ENCODE measurements around the gene LRPAP1.
"Not testable (repeated sequence)": the region's sequence is repeated elsewhere in the genome, so short reads cannot be mapped to it uniquely, and the experiment has no call there.

The LRPAP1 gene

GRCh38 chr4:3518511-3518880 is 13.7 kb downstream of the LRPAP1 start:
- DNase-seq, result no peak

DNA sequence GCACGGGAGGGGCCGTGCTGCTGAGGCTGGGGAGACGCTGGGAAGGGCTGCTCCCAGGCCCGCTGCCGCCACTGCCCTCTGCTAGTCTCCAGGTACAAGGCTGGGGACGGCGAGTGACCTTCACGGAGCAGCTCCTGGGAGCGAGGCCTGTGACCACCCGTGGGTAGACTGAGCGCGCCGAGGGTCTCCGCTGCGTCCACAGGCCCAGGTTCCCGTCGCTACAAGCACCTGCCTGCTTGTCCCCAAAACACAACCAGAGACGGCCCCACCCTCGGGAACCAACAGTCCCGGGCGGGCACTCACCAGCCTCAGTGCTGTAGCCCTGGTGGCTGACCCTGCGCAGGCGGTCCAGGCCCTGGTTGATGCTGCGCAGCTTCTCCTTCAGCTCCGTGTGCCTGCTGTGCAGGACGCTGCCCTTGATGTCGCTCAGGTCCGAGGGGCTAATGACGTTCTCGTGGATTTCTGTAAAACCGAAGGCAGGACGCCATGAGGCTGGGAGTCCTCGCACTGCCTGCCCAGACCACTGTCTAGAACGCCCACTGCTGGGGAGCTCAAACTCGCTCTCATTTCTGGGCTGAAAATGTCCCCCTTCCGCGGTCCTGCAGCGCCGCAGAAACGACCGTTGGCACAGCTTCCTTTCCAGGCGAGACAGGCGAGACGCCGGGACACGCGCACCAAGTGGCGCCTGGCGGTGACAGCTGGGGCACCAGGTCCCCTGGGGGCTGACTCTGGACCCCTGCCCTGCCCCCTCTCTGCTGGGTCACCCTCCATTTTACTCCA is 14.3 kb downstream of the LRPAP1 start:
- DNase-seq, result no peak

DNA sequence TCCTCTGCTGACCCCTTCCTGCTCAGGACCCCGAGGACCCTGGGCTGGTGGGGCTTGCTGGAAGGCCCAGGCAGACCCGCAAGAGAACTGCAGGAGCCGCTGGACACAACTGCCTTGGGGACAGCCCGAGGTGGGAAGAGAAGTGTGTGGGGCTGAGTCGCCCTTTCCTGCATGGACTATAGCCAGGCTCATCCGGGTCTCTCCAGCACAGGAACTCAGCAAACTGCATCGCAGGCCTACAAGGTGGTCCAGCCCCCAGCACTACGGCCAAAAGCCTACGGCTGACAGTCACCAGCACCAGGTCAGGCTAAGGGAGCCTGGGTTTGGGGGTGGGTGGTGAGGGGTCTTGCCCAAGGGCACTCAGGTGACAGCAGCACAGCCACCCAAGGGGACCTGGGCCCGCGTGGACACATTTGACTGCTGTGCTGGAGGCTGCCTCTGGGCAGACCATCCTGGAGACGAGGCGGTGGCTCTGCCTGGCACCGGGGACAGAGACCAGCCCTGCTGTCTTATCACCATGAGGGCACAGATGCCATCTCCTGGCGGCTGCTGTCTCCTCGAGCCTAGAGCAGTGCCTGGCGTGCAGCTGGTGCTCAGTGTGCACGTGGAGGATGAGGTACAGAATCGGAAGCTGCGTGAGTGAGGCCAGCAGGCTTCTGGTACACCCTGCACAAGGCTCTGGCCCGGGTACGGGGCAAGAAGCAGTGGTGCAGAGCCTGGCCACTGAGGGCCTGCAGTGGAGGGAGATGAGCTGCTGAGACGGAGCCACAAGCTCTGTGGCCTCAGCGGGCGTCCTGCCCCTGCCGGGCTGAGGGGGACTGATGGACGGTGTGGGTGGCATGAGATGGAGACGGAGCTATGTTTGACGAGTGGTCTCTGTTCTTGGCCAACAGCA is 15.1 kb downstream of the LRPAP1 start:
- no peak for DNase-seq

- no peak for DNase-seq
These were observed 16.0 kb downstream of the LRPAP1 start for GRCh38 chr4:3516061-3516835.

GRCh38 chr4:3515646-3516045 is 16.6 kb downstream of the LRPAP1 start:
- no peak for DNase-seq

- no peak for DNase-seq
These were observed 17.3 kb downstream of the LRPAP1 start for GRCh38 chr4:3514806-3515501.

- no peak for DNase-seq
These were observed 17.9 kb downstream of the LRPAP1 start for GRCh38 chr4:3514221-3514780.

- DNase-seq, result no peak
These were observed 18.4 kb downstream of the LRPAP1 start for GRCh38 chr4:3513807-3514206.

DNA sequence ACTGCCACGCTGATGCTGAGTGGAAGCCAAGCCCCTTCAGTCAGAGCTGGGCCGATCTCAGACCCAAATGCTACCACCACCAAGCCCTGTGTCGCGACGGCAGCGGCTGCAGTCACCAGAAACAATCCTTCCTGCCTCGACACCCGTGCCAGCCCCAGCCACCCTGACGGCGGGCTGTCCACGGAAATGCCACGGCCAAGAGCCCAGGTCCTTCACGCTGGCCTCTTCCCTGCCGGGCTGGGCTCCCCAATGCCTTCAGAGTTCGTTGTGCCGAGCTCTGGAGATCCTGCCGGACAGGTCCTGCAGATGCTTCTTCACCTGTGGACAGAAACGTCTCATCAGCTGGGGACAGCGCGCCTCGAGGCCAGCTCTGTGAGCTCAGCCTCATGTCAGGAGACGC is 19.5 kb downstream of the LRPAP1 start:
- no peak for DNase-seq

DNA sequence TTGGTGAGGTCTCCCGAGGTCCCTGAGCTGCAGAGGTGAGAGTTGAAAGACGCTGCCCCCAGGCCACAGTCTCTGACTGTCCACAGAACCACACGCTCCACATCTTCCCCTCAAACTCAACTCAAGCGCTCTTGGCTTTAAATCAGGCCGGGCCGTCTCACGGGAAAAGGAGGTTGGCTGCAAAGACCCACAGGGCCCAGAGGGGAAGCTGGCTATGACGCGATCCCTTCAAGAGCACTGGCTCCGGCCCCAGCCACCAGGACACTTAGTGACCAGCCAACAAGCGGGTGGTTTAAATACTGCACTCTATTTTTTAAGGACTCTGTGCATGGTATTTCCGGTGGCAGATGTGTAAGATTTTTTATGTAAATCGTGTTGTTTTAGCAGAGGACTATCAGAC is 19.9 kb downstream of the LRPAP1 start:
- no peak for DNase-seq

GRCh38 chr4:3511601-3512000 is 20.6 kb downstream of the LRPAP1 start:
- DNase-seq, result not testable (repeated sequence)

GRCh38 chr4:3511187-3511586 is 21.0 kb downstream of the LRPAP1 start:
- no peak for DNase-seq

GRCh38 chr4:3510481-3510880 is 21.7 kb downstream of the LRPAP1 start:
- DNase-seq, result no peak

DNA sequence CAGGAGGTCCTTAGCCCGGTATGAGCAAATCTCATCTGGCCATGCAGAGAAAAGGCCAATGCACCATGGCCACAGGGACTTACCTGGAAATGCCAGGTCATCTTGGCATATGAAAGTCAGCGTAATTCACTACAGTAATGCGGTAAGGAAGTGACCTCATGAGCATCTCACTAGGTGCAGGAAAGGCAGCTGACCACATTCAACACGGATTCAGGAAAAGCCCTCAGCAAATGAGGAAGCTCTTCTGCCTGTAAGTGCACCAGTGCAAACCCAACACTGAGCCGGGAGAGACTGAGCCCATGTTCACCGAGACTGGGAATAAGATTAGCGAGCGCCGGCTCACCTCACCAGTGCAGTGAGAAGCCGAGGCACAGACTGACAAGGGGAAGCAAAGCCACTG is 23.7 kb downstream of the LRPAP1 start:
- no peak for DNase-seq

- no peak for DNase-seq
These were observed 27.0 kb downstream of the LRPAP1 start for GRCh38 chr4:3505231-3505630.

DNA sequence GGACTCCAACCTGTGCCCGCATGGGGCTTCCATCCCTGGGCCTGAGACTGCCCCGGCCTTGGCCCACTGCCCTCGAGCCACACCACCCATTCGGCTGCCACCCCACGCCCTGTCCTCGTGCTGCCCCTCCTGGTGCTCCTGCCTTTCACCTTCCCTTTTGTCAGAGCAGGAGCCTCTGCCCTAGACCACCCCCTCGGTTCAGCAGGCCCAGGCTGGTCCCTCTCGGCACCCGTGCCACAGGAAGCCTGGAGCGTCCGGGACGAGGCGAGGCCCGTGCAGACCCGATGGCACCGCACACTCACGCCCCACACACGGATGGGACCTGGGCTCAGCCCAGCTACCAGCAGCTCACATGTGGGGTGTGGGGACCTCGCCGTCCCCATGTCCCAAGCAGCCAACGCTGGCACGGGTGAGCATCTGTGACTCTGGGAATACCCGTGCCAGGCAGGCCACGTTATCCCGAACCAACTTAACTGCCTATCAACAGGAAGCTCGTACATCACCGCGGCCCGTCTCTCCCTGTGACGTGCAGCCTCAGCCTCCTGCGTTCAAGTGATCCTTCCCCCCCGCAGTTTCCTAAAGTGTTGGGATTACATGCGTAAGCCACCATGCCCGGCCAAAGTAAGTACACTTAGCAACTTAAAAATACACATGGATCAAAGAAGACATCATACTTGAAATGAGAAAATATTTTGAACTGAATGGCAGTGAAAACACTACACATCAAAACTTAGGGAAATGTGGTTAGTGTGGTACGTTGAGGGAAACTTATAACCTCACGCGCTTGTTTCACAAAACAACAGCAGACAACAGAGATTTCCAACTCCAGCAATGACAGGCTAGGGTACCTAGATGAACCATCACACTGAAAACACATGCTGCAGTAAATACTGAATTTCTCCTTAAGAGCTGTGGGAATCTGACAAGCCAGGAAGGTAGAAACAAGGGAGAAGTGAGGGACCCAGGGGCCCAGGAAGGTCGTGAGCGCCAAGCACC is 29.0 kb downstream of the LRPAP1 start:
- no peak for DNase-seq

- no peak for DNase-seq
These were observed 30.3 kb downstream of the LRPAP1 start for GRCh38 chr4:3501825-3502425.

- DNase-seq, result no peak
These were observed 30.9 kb downstream of the LRPAP1 start for GRCh38 chr4:3501126-3501824.

- DNase-seq, result no peak
These were observed 31.6 kb downstream of the LRPAP1 start for GRCh38 chr4:3500634-3501101.

DNA sequence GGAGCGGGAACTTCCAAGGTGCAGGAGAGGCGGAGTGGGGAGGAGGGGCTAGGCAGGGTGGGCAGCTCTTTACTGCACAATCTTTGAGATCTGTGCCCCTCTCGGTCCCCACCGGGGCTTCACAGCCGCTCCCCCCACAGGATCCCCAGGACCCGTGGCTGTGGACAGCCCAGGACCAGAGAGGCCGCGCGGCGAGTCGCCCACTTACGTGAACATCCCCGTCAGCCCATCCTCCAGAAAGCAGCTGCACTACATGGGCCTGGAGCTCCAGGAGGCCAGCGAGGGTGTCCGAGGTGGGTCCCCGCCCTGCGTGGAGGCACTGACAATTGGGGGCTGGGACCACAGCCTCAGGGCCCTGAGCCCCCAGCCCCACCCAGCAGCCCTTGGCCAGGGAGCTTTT is 32.1 kb downstream of the LRPAP1 start:
- DNase-seq, result no peak

Data from NCI-H524 treated with DMSO at 0.1 percent for 48 hours (cell line).